Activated naive CD4-positive, alpha-beta T cell treated with anti-CD3 and anti-CD28 coated beads, Interleukin-2, amount 50 U/mL, for 24 hours (primary cell): ENCODE data around the gene TTLL5.

ENCODE experiments used
- H3K27ac Mint-ChIP-seq: one replicate; pipeline ENCODE4 v1.8.0; 2021; ENCODE audit warnings: mild to moderate bottlenecking, mixed read lengths
- H3K27me3 Mint-ChIP-seq: one replicate; pipeline ENCODE4 v1.8.0; 2021; ENCODE audit warnings: mixed read lengths
- H3K36me3 Mint-ChIP-seq: one replicate; pipeline ENCODE4 v1.8.0; 2021; ENCODE audit warnings: mixed read lengths
- H3K4me1 Mint-ChIP-seq: one replicate; pipeline ENCODE4 v1.8.0; 2021; ENCODE audit warnings: mixed read lengths
- H3K4me3 Mint-ChIP-seq: one replicate; pipeline ENCODE4 v1.8.0; 2021; ENCODE audit warnings: mild to moderate bottlenecking, mixed read lengths
- H3K9me3 Mint-ChIP-seq: one replicate; pipeline ENCODE4 v1.8.0; 2021; ENCODE audit warnings: mixed read lengths

Gene TTLL5

DNA sequence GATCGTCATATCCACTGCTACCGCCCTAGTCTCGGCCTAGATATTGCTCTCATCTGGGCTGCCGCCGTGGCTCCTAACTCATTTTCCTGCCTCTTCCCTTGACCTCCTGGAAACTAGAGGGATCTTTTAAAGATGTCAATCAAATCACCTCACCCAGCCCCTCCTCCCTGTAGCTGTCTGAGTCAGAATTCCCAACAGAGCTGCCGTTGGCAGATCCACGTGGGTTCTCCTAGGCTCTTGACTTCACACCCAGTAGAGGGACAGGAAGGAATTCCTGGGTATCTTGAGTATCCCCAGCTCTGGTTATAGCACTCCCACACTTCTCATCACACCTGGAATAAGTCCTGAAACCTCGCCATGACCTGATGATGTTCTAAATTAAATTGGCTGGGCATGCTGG, 308.8 kb downstream of the TTLL5 start:
- peaks cover 8% of the 10 kb centered on the region for H3K36me3 Mint-ChIP-seq
- no peaks in the 10 kb centered on the region for H3K4me1 Mint-ChIP-seq
- no peak overlapping the region for H3K4me3 Mint-ChIP-seq
- no peaks in the 10 kb centered on the region for H3K9me3 Mint-ChIP-seq
- no peak overlapping the region for H3K27ac Mint-ChIP-seq
- no peaks in the 10 kb centered on the region for H3K27me3 Mint-ChIP-seq

DNA sequence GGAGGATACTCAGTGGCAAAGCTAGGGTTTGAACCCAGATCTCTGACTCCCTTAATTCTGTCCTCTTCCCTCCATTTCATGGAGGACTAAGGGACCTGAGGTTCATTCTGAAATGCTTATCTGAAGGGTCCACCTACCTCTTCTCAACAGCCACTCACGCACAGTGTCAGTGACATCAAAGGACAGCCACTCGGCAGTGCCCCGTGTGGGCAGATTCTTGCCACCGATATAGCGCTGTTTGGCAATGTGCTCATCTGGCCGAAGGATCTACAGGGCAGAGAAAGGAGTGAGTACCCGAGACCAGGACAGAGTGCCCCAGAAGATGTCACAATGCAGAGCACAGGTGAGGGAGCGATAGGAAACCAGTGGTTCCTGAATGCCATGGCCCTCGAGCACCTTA, 309.9 kb downstream of the TTLL5 start:
- no peaks in the 10 kb centered on the region for H3K27me3 Mint-ChIP-seq
- H3K9me3 Mint-ChIP-seq, result no peaks in the 10 kb centered on the region
- no peaks in the 10 kb centered on the region for H3K4me1 Mint-ChIP-seq
- H3K27ac Mint-ChIP-seq, result no peak overlapping the region
- no peak overlapping the region for H3K4me3 Mint-ChIP-seq
- H3K36me3 Mint-ChIP-seq, result peaks cover 5% of the 10 kb centered on the region

DNA sequence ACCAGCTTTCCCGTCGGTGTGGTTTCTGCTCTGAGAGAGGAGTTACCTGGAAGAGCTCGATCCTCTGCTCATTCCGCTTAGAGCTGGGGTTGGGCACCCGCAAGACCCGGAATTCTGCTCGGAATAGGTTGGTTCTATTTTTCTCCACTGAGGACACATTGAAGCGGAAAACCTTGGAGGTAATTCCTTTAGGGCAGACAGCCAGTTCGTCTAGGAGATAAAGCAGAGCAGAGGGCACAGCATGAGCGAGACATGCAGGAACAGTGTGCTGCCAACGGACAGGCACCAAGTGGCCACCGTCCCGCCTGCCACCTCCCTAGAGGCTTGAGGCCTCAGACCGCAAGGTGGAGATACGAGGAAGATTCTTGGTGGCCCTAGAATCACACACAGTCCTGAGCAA, 310.5 kb downstream of the TTLL5 start:
- Mint-ChIP-seq H3K36me3 (peaks cover under 1% of the 10 kb centered on the region), H3K27me3 (no peaks in the 10 kb centered on the region), H3K27ac (no peak overlapping the region), H3K9me3 (no peaks in the 10 kb centered on the region), H3K4me3 (no peak overlapping the region), H3K4me1 (no peaks in the 10 kb centered on the region)

DNA sequence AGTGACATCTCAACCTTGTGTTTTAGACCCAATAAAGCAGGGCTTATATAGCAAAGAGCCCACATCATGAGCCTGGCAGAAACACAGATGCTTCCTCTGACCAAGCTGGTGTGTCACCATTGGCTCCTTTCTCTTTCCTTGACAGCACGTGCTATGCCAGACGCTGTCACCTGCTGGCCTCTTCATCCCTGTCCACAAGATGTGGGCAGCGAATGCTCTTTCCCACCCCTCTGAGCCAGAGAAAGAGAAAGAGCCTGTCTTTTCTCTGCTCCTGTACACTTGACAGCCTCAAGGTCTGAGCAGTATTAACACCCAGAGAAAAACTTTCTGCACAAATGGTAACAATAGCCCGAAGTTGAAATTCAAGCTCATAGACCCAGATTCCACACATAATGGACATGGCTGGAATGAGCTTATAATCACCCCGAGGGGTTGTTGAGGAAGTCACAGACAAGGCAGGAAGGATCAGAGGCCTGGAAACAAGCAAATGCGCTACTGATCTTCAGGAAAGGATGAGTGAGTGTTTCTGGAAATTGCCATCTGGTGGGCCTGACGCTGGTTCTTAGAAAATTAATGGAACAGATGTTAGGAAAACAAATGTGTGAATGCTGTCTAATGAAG, 311.9 kb downstream of the TTLL5 start:
- Mint-ChIP-seq H3K36me3 (no peaks in the 10 kb centered on the region), H3K27ac (no peak overlapping the region), H3K4me3 (no peak overlapping the region), H3K9me3 (no peaks in the 10 kb centered on the region), H3K4me1 (no peaks in the 10 kb centered on the region), H3K27me3 (no peaks in the 10 kb centered on the region)

DNA sequence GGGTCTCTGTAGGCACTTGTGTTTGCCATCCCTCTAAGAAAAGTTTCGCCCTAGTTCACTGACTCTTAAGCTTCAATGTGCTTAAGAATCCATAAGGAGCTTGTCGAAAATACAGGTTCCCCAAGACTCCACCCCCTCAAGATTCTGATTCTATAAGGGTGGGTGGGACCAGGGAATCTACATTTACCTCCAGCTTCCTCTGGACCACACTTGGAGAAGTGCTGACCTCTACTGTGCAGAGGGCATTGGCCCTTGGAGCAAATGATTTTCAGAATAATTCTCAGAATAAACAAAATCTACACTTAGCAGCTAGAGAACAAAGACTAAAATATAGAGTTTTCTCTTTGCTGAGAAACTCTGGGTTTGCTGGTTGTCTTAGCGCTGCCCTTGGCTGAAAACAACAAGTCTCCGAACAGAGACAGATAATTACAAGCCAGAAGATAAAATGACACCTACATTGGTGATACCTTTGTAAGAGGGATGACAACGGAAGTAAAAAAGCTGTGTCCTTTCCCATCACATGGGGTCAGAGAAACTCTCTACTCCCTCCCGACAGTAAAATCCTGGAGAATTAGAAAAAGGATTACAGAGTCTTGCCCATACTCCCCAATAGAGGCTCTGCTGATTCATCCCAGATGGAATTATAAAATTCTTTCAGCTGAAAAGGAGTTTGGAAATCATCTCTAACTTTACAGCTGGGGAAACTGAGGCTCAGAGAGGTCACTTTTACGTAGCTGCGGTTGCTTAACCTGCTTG, 316.0 kb downstream of the TTLL5 start:
- Mint-ChIP-seq H3K36me3 (no peaks in the 10 kb centered on the region), H3K9me3 (no peaks in the 10 kb centered on the region), H3K27ac (no peak overlapping the region), H3K27me3 (no peaks in the 10 kb centered on the region), H3K4me3 (no peak overlapping the region), H3K4me1 (peaks cover 37% of the 10 kb centered on the region)

DNA sequence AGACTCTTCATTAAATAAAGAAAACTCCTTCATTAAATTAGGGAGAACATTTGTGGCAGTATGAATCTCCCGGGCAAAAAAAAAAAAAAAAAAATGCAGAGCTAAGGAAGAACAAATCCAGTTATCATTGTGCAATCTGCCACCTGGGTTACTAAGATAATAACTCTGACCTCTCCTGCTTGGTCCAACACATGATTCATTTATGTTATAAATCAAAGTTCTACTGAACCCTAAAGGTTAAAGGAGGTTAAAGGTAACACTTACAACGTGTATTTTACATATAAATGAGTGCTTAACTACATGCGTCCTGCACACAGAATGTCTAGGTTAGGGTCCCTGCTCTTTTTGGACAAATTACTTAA, 316.5 kb downstream of the TTLL5 start:
- no peaks in the 10 kb centered on the region for H3K36me3 Mint-ChIP-seq
- no peak overlapping the region for H3K27ac Mint-ChIP-seq
- H3K9me3 Mint-ChIP-seq, result no peaks in the 10 kb centered on the region
- no peak overlapping the region for H3K4me3 Mint-ChIP-seq
- peaks cover 37% of the 10 kb centered on the region for H3K4me1 Mint-ChIP-seq
- H3K27me3 Mint-ChIP-seq, result no peaks in the 10 kb centered on the region

DNA sequence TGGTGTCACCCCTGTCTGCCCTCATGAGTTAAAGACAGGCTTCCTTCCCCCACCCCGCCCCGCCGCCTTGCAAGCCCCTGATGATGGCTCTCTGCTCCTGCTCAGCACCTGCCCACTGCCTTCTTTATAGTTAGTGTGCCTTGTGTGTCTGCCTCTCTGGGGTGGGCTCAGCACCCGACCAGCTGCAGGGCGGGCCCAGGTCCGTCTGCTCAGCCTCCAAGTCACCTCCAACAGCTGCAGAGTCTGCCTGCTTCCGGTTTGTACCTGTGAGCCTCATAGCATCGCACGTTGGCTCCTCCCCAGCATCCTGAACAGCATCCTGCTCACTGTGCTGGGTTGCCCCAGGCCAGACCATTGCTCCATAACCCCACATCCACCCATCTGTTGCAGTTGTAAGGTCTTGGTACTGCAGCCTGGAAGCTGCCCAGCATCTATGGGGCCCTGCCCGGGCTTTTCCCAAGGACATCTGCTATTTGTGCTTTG, 317.2 kb downstream of the TTLL5 start:
- Mint-ChIP-seq H3K36me3 (no peaks in the 10 kb centered on the region), H3K27me3 (no peaks in the 10 kb centered on the region), H3K4me1 (peaks cover 37% of the 10 kb centered on the region), H3K4me3 (no peak overlapping the region), H3K27ac (no peak overlapping the region), H3K9me3 (no peaks in the 10 kb centered on the region)

DNA sequence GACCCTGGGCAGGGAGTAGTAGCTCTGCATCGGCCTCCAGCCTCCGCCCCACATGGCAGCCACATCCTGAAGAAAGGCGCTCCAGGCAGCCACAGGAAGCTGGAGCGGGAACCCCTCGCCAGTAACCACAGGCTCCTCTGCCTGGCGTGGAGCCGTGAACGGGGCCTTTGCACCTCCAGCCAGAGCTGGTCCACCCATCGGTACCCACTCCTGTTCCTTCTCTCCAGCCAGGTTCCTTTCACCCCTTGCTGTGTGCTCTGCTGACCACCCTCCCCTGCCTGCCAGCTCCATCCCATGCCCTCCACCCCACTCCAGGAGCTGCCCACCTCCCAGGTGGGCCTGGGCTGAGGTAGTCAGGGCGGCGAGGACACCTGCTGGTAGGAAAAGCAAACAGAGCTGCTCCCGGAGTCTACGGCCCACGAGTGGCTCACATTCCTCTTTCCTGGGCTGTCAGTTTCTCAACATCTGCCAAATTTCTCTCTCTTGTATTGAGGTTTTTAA, 318.1 kb downstream of the TTLL5 start:
- Mint-ChIP-seq H3K27ac (peak overlapping the region; percentile 76), H3K4me3 (peak overlapping the region; percentile 7), H3K36me3 (no peaks in the 10 kb centered on the region)

DNA sequence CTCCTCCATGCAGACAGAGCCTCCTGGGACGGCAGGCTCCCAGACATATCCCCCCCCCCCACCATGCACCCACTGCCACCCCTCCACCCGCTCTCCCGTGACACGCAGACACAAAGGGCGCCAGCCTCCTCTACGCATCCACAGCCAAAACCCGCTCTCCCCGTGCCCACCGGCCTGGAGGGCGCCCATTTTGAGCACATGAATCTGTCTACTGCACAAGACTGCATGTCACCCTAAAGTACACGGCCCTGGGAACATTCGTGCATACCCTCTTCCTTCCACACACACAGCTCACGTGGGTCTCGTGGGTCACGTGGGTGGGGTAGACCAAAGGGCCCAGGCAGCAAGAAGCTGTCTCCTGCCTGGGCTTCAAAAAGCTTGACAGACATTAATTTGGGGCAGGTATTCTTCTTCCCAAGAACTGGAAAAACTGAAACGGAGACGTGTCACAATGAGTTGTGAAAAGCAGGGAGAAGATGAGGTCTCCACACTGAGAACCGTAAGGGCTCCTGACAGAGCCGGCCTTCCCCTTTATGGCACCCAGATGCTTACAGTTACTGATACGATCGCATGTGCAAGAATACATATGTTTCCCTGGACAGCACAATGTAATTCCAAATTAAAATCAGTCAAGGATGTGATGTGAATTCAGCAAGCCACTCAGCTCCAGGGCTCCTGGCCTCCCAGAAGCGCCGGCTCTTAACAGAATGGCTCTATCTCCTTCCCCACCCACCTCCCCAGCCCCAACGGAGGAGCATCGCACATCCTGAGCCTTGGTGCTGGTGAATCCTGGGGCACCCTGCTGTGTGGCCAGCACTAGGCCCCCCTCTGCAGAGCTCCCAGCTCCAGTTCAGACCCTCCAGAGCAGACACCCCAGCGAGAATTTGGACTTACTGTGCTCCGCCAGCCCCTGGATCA, 318.9 kb downstream of the TTLL5 start:
- H3K4me3 Mint-ChIP-seq, result peak overlapping the region; percentile 7

More for the DNA sequence above, 318.1 kb downstream of the TTLL5 start:
- H3K9me3 Mint-ChIP-seq, result no peaks in the 10 kb centered on the region
- peaks cover 37% of the 10 kb centered on the region for H3K4me1 Mint-ChIP-seq
- H3K27me3 Mint-ChIP-seq, result no peaks in the 10 kb centered on the region

DNA sequence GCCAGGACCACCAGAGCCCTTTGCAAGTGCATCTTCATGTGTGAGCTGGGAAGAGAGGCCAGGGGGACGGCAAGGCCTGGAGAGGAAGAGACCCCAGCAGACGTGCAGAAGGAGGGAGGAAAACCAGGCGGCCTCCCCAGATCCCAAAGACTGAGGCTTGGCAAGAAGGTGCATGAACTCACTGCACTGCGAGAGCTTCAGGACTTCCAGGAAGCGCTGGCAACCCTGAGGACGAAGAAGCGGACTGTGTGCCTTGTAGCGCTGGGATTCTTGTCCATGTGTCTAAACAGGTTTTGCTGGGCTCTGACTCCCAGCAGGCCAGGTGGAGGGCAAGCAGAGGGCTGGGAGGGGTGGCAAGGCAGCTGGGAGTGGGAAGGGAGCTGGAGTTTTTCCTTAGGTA, 319.8 kb downstream of the TTLL5 start:
- no peak overlapping the region for H3K27ac Mint-ChIP-seq
- peak overlapping the region; percentile 87 for H3K4me3 Mint-ChIP-seq
- no peaks in the 10 kb centered on the region for H3K9me3 Mint-ChIP-seq
- H3K27me3 Mint-ChIP-seq, result no peaks in the 10 kb centered on the region
- no peaks in the 10 kb centered on the region for H3K36me3 Mint-ChIP-seq
- peaks cover 45% of the 10 kb centered on the region for H3K4me1 Mint-ChIP-seq

More for the DNA sequence above, 318.9 kb downstream of the TTLL5 start:
- H3K36me3 Mint-ChIP-seq, result no peaks in the 10 kb centered on the region
- no peaks in the 10 kb centered on the region for H3K27me3 Mint-ChIP-seq
- H3K27ac Mint-ChIP-seq, result peak overlapping the region; percentile 76
- H3K9me3 Mint-ChIP-seq, result no peaks in the 10 kb centered on the region
- peaks cover 39% of the 10 kb centered on the region for H3K4me1 Mint-ChIP-seq

DNA sequence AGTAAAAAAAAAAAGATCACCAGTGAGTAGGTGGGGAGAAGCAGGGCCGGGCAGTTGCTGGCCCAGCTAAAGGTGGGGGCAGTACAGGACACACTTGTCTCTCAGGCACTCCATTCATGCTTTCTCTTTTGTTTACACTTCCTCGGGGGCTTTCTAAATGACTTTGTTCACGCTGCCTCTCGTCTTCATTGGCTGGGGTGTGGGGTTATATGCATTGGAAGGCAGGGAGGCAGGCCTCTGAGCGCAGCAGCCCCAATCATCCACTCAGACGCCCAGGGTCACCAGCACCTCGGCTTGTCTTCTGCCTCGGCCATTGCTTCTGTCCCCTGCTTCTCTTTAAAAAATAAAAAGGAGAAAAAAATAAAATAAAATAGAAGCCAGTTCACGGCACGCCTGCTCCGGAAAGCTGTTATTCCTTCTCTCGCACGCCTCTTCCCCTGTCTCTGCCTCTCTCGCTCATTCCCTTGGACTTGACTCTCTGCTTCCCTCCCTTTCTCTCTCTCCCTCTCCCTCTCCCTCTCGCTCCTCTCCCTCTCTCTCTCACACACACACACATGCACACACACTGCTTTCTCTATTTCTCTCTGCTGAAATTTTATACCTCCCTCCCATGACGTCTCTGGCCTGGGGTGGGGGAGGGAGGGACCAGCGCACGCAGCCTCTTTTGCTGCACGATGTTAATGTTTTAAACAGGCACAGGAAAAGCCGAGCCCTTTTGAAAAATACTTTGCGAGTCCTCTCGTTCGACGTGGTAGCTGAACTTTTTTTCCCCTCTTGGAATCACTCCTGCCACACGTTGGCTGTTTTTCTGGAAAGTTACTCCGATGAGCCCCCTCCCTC, 320.6 kb downstream of the TTLL5 start, which contains the start of gene TGFB3:
TSS of gene TGFB3 (minus strand) at position 570 of the 840 bp plus-strand sequence. CDS start 1,102 bp downstream, outside the sequence.
- H3K36me3 Mint-ChIP-seq, result no peaks in the 10 kb centered on the region
- H3K4me3 Mint-ChIP-seq, result peak within 1 kb of the TSS; percentile 87
- H3K4me1 Mint-ChIP-seq, result peaks cover 52% of the 10 kb centered on the region
- peak within 1 kb of the TSS; percentile 75 for H3K27ac Mint-ChIP-seq
- no peaks in the 10 kb centered on the region for H3K27me3 Mint-ChIP-seq
- no peaks in the 10 kb centered on the region for H3K9me3 Mint-ChIP-seq

DNA sequence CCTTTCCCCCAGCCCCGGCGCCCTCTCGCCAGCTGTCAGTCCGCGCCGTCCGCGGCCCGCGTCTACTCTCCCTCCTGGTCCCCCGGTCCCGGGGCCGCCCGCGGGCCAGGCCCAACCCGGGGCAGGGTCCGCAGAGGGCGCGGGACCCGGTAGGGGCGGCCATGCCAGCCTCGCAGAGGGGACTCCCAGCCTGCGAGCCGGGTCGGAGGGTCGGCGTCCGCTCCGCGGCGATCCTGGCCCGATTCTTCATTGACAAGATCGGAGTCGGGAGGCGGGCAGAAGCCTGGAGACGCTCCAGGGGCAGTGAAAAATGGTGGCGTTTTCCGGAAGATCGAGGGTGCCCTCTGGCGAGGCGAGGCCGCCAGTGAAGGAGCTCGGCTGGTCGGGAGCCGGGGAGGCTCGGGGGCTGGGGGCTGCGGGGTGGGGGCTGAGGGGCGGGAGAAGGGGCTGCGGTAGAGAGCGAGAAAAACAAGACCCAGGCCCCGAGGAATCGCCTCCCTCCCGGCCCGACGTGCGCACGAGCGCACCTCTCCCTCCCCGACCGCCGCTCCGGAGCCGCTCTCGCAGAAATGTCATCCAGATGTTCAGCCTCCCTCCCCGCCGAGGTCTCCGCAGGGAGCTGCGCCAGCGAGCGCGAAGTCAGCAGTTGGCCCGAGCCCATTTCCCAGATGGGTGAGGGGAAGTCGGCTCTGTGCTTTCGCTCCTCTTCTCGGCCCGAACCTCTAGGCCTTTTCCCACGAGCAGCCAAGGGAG, 321.4 kb downstream of the TTLL5 start:
- Mint-ChIP-seq H3K4me1 (peaks cover 54% of the 10 kb centered on the region), H3K27ac (peak overlapping the region; percentile 30), H3K9me3 (no peaks in the 10 kb centered on the region), H3K27me3 (no peaks in the 10 kb centered on the region), H3K36me3 (no peaks in the 10 kb centered on the region), H3K4me3 (peak overlapping the region; percentile 87)

DNA sequence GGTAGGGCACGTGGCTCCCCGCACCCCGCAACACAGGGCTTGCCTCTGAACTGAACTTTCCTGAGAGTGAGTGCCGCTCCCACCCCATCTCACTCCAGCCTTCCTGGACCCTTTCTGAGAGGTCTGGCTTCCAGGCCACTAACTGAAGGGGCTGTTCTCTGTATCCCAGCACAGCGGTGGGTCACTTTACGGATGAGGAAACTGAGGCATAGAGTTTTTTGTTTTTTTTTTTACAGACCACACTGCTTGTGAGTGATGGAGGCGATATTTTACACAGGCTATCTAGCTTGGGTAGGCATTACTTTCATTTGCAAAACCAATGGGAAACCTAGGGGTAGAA, 321.9 kb downstream of the TTLL5 start:
- peaks cover 54% of the 10 kb centered on the region for H3K4me1 Mint-ChIP-seq
- no peaks in the 10 kb centered on the region for H3K27me3 Mint-ChIP-seq
- no peaks in the 10 kb centered on the region for H3K36me3 Mint-ChIP-seq
- peak overlapping the region; percentile 78 for H3K4me3 Mint-ChIP-seq
- H3K9me3 Mint-ChIP-seq, result no peaks in the 10 kb centered on the region
- no peak overlapping the region for H3K27ac Mint-ChIP-seq

DNA sequence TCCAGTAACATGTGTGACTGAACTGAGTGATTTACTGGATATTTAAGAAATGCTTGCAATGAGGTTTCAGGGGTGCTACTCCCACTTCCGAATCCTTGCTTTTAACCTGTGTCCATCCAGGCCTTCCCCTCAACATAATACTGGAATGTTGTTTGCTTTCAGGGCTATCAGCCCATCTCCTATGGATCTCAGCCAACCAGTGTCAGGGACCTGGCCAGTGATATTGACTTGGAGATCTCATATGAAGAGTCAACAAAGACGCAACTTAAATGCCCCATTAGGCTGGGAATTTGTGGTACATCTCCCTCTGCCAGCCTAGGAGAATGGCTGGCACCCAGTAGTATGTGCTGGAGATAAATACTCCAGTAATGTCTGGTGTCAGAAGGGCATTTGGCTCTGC, 323.6 kb downstream of the TTLL5 start:
- no peaks in the 10 kb centered on the region for H3K9me3 Mint-ChIP-seq
- H3K36me3 Mint-ChIP-seq, result no peaks in the 10 kb centered on the region
- H3K27ac Mint-ChIP-seq, result peak overlapping the region; percentile 33
- H3K27me3 Mint-ChIP-seq, result no peaks in the 10 kb centered on the region
- H3K4me1 Mint-ChIP-seq, result peaks cover 38% of the 10 kb centered on the region
- H3K4me3 Mint-ChIP-seq, result peak overlapping the region; percentile 55
